GM18520 (cell line): ENCODE data around the gene UGGT1.
A peak's percentile ranks its signal among the peaks of the same experiment; 100 is the strongest.

Source experiments
- ATAC-seq: cut with Tn5 transposase; IDR thresholded peaks from one replicate; pipeline ENCODE4 v1.9.1; 2021; ENCODE audit not compliant: unreplicated experiment

UGGT1 gene

GRCh38 chr2:128215897-128216642, 125.1 kb downstream of the UGGT1 start:
- no peak for ATAC-seq

DNA sequence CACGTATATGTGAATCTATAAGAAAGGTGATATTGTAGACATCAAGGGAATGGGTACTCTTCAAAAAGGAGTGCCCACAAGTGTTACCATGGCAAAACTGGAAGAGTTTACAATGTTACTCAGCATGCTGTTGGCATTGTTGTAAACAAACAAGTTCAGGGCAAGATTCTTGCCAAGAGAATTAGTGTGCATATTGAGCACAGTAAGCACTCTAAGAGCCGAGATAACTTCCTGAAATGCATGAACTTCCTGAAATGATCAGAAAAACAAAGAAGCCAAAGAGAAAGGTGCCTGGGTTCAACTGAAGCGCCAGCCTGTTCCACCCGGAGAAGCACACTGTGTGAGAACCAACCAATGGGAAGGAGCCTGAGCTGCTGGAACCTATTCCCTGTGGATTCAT, 126.7 kb downstream of the UGGT1 start:
- no peak for ATAC-seq

- ATAC-seq, result no peak
Observed at GRCh38 chr2:128219891-128220290, 128.9 kb downstream of the UGGT1 start.

- no peak for ATAC-seq
Observed at GRCh38 chr2:128227862-128228261, 136.9 kb downstream of the UGGT1 start.

DNA sequence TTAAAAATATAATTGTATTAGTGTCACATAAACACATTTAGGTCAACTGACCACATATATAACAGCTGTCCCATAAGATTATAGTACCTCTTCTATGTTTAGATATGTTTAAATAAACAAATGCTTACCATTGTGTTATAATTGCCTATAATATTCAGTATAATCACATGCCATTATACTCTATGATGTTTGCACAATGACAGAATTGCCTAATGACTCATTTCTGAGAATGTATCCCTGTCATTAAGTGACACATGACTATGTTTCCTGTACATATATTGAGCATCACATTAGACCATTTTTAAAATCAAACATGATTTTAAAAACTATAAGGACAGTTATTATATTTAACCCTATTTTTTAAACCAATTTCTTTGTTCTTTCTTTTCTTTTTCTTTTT, 137.9 kb downstream of the UGGT1 start:
- ATAC-seq, result no peak

DNA sequence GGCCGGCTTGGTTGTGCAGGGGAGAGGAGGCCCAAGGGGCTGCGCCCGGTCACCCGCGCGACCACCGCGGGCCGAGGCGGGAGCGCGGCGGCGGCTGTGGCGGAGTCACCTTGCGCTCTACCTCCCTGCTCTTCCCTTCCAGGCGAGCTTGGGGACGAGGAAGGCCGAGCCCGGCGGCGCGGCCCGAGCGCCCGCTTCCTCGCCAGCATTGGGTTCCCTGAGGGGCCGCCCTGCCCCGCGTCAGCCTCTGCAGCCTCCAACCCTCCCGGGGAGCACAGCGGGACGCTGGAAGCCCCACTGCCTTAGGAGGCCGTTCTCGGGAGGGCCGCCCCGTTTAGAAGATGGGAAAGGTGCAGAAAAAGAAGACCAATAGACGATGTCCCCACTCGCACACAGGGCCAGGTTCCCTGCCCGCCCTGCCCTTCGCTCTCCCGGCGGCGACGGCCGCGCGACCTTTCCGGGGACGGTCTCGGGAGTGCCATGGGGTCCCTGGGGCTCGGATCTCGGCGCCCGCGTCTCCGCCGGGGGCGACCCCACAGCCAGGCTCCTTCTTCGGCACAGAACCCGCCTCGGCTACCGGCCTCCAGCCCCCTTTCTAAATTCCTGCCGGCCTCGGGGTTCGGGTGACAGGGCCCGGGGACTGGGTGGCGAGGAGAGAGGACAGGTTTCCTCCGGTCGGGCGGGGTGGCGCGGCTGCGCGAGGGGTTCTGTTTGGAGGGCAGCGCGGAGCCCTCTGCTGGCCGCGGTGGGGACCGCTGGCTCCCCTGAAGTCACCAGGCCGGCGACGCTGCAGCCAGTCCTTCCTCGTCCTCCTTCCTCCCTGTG, 142.2 kb downstream of the UGGT1 start:
- ATAC-seq, result peak; percentile 92

GRCh38 chr2:128233790-128234395, 142.9 kb downstream of the UGGT1 start:
- ATAC-seq, result no peak

DNA sequence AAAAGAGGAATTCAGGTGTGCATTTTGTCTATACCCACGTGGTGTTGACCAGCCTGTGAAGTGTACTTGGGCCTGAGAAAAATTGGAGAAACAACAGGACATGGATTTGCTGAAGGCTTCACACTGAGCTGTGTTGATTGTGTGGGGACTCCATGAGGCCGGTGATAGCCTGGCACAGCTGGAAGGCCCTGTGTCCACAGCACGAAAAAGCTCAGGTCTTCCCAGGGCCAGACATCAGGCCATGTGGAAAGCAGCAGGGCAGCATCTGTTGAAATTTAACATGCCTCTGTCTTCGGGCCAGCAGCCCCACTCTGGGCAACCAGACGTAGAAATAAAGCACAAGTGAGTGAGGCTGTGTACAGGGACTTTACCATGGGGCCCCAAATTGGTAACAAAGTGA, 143.6 kb downstream of the UGGT1 start:
- no peak for ATAC-seq

DNA sequence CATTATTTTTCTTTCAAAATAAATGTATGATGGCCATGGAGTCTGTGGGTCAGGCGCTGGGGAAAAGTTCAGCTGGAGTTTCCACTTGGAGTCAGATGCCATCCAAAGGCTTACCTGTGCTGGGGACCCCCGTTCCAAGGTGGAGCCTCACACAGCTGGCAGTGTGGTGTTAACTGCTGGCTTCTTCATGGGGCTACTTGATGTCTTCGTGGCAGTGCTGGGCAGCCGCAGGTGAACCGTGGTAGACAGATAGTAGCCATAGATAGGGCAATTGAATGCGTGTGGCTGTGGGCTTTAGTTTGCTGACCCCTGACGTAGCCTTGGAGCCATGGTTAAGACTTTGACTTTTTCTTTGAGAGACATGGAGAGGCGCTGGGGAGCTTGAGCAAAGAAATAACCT, 144.6 kb downstream of the UGGT1 start:
- no peak for ATAC-seq

- ATAC-seq, result no peak
Observed at GRCh38 chr2:128236491-128237035, 145.6 kb downstream of the UGGT1 start.

DNA sequence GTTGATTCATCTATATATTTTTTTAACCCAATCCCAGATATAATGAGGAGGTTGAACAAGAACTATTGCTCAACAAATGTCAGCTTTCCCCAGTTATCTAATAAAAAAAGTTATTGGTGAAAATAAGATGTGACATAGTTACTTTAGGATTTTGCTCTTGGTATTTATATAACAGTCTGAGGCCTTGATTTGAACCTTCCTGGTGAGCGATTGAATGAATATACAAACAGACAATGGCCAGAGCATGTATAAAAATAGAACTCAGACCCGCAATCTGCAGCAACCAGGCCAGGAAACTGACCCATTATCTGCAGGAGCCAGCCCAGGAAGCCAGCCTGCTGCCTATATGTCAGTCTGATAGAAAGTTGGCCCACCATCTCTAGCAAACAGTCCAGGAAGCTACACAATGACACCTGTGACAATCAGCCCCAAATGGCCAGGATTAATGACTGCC, 146.1 kb downstream of the UGGT1 start:
- no peak for ATAC-seq

DNA sequence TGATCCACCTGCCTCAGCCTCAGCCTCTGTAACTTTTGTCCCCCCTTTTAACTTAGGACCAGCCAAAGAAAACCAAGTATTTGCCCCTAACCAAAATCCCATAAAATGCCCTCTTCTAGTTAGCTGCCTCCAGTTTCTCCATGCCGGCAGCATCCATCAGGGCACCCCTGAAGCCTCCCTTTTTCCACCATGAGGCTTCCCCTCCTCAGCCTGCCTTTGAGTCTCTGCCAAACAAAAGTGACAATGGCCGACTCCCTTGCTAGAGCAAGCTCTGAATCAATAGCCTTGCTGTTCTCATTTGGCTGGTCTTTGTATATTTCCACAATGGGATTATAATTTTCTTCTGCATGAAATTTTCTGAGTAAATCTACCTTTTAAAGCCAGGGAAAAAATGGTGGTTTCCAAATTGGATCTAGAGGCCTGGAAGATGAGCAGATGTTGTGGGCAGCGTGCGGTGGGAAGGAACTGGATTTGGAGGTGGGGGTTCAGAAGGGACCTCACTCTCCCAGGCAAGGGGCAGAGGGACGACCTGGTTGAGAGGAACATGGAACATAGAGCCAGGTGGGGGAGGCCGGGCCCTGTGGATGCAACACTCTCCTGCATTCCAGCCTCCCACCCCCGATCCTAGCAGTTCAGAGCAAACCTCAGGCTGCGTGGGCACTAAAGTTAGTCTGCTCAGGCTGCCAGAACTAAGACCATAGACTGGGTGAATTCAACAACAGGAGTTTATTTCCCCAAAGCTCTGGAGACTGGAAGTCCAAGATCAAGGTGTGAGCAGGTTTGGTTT, 147.1 kb downstream of the UGGT1 start:
- ATAC-seq, result no peak

DNA sequence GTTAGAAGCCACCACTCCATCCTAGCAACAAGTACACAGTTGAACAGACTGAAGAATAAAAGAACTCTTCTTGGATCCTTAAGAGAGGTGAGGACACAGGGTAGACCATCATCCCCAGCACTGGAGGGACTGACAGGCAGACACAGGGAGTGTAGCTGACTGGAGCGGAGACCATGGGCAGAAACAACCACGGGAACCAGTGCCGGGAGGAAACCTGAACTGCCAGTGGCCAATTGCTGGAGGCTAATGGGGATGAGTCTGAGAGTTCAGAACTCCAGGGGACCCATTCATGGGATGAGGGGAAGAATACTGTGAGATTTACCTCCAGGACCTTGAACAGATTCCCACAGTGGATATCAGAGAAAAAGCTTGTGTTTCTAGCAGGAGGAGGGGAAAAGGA, 150.9 kb downstream of the UGGT1 start:
- no peak for ATAC-seq
